ENCODE data around the gene AMH.

GRCh38 chr19:2251106-2252054 lies 2.3 kb downstream of the AMH start:
- TF ChIP-seq, protein P1, sequence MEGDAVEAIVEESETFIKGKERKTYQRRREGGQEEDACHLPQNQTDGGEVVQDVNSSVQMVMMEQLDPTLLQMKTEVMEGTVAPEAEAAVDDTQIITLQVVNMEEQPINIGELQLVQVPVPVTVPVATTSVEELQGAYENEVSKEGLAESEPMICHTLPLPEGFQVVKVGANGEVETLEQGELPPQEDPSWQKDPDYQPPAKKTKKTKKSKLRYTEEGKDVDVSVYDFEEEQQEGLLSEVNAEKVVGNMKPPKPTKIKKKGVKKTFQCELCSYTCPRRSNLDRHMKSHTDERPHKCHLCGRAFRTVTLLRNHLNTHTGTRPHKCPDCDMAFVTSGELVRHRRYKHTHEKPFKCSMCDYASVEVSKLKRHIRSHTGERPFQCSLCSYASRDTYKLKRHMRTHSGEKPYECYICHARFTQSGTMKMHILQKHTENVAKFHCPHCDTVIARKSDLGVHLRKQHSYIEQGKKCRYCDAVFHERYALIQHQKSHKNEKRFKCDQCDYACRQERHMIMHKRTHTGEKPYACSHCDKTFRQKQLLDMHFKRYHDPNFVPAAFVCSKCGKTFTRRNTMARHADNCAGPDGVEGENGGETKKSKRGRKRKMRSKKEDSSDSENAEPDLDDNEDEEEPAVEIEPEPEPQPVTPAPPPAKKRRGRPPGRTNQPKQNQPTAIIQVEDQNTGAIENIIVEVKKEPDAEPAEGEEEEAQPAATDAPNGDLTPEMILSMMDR (IDR thresholded peaks at IDR 0.05) = no peak
- TF ChIP-seq POLR2A (IDR thresholded peaks at IDR 0.05) = no peak

Measured in thyroid gland (tissue), 4 donors.